H9 (cell line): ENCODE measurements around the gene NSG1. TPM values are rescaled to one million over a fixed set of nuclear protein-coding genes. Genes with fewer than 3 reads are reported as not detected.

ENCODE experiments used
- DNase-seq: peaks from one replicate; pipeline ENCODE4 v3.0.0-alpha.2; 2017
- H2AFZ ChIP-seq: one replicate; pipeline ENCODE4 v1.6.1; 2013; ENCODE audit warnings: mild to moderate bottlenecking, low read length, control low read depth, moderate library complexity
- H2AK5ac ChIP-seq: 2 replicates; pipeline ENCODE4 v1.6.1; 2013; ENCODE audit warnings: low read length, control low read depth, mixed read lengths; ENCODE audit not compliant: insufficient read length
- H2BK120ac ChIP-seq: one replicate; pipeline ENCODE4 v1.6.1; 2013; ENCODE audit warnings: low read depth, mild to moderate bottlenecking, low read length, control low read depth, inconsistent platforms; ENCODE audit not compliant: poor library complexity, severe bottlenecking
- H2BK12ac ChIP-seq: 2 replicates; pipeline ENCODE4 v1.6.1; 2013; ENCODE audit warnings: low read length, control low read depth, mixed read lengths, low read depth; ENCODE audit not compliant: insufficient read length
- H2BK15ac ChIP-seq: 2 replicates; pipeline ENCODE4 v1.6.1; 2013; ENCODE audit warnings: low read depth, low read length, control low read depth
- H2BK20ac ChIP-seq: one replicate; pipeline ENCODE4 v1.6.1; 2013; ENCODE audit warnings: low read depth, mild to moderate bottlenecking, low read length, control low read depth, inconsistent platforms; ENCODE audit not compliant: poor library complexity, severe bottlenecking
- H2BK5ac ChIP-seq: 2 replicates; pipeline ENCODE4 v1.6.1; 2013; ENCODE audit warnings: low read length, control low read depth, mixed read lengths; ENCODE audit not compliant: insufficient read length
- H3K14ac ChIP-seq: 2 replicates; pipeline ENCODE4 v1.6.1; 2013; ENCODE audit warnings: low read length, control low read depth; ENCODE audit not compliant: insufficient read depth
- H3K18ac ChIP-seq: 2 replicates; pipeline ENCODE4 v1.6.1; 2013; ENCODE audit warnings: low read depth, mild to moderate bottlenecking, mixed read lengths, low read length, control low read depth; ENCODE audit not compliant: insufficient read length
- H3K23ac ChIP-seq: 2 replicates; pipeline ENCODE4 v1.6.1; 2013; ENCODE audit warnings: low read length, control low read depth, mixed read lengths, low read depth; ENCODE audit not compliant: insufficient read length
- H3K23me2 ChIP-seq: 2 replicates; pipeline ENCODE4 v1.6.1; 2013; ENCODE audit warnings: low read depth, mild to moderate bottlenecking, mixed read lengths, low read length, control low read depth; ENCODE audit not compliant: insufficient read length, poor library complexity, severe bottlenecking
- H3K27ac ChIP-seq: 2 replicates; pipeline ENCODE4 v1.5.1; 2013; ENCODE audit warnings: low read length, control low read depth, mixed read lengths, low read depth; ENCODE audit not compliant: insufficient read length
- H3K27me3 ChIP-seq: 2 replicates; pipeline ENCODE4 v1.6.1; 2013; ENCODE audit warnings: low read length, control low read depth, inconsistent platforms; ENCODE audit not compliant: insufficient read depth
- H3K4ac ChIP-seq: 2 replicates; pipeline ENCODE4 v1.6.1; 2013; ENCODE audit warnings: low read depth, mild to moderate bottlenecking, control low read depth, inconsistent platforms, low read length, moderate library complexity
- H3K4me1 ChIP-seq: 2 replicates; pipeline ENCODE4 v1.6.1; 2013; ENCODE audit warnings: low read length, control low read depth, inconsistent platforms; ENCODE audit not compliant: insufficient read depth
- H3K4me2 ChIP-seq: 2 replicates; pipeline ENCODE4 v1.6.1; 2013; ENCODE audit warnings: low read length, control low read depth, mixed read lengths; ENCODE audit not compliant: insufficient read length, insufficient read depth
- H3K56ac ChIP-seq: 2 replicates; pipeline ENCODE4 v1.6.1; 2013; ENCODE audit warnings: low read depth, mild to moderate bottlenecking, mixed read lengths, low read length, control low read depth; ENCODE audit not compliant: insufficient read length
- H3K79me1 ChIP-seq: 2 replicates; pipeline ENCODE4 v1.6.1; 2013; ENCODE audit warnings: low read depth, mild to moderate bottlenecking, moderate library complexity, low read length, control low read depth, inconsistent platforms; ENCODE audit not compliant: insufficient read depth, poor library complexity, severe bottlenecking
- H3K79me2 ChIP-seq: 2 replicates; pipeline ENCODE4 v1.6.1; 2013; ENCODE audit warnings: low read length, control low read depth, inconsistent platforms; ENCODE audit not compliant: insufficient read depth
- H3K9ac ChIP-seq: 2 replicates; pipeline ENCODE4 v1.6.1; 2013; ENCODE audit warnings: low read length, control low read depth, mixed read lengths; ENCODE audit not compliant: insufficient read length; ENCODE audit errors: extremely low read depth
- H3K9me3 ChIP-seq: one replicate; pipeline ENCODE4 v1.6.1; 2013; ENCODE audit warnings: low read depth, low read length, inconsistent platforms; ENCODE audit not compliant: control insufficient read depth
- H3T11ph ChIP-seq: one replicate; pipeline ENCODE4 v1.6.1; 2013; ENCODE audit warnings: mild to moderate bottlenecking, low read length, control low read depth, inconsistent platforms
- H4K20me1 ChIP-seq: one replicate; pipeline ENCODE4 v1.6.1; 2013; ENCODE audit not compliant: control insufficient read depth, insufficient read length, insufficient read depth
- H4K5ac ChIP-seq: 2 replicates; pipeline ENCODE4 v1.6.1; 2013; ENCODE audit warnings: low read depth, mild to moderate bottlenecking, mixed read lengths, low read length, control low read depth; ENCODE audit not compliant: insufficient read length
- H4K8ac ChIP-seq: replicated peaks from 2 replicates; pipeline ENCODE4 v1.6.1; 2013; ENCODE audit warnings: low read length, control low read depth, mixed read lengths, low read depth; ENCODE audit not compliant: insufficient read length
- H4K91ac ChIP-seq: 2 replicates; pipeline ENCODE4 v1.6.1; 2013; ENCODE audit warnings: low read depth, mild to moderate bottlenecking, moderate library complexity, mixed read lengths, low read length, control low read depth; ENCODE audit not compliant: insufficient read length
- H3K27ac Mint-ChIP-seq, 3 experiments: 2 replicates in 2 of 3; 3 replicates in 1 of 3; pipeline ENCODE4 v1.8.0; 2020 to 2021; ENCODE audit warnings: mixed read lengths in 3 of 3, mild to moderate bottlenecking in 1 of 3, moderate library complexity in 1 of 3
- H3K27me3 Mint-ChIP-seq: 2 replicates; pipeline ENCODE4 v1.8.0; 2021; ENCODE audit warnings: low read depth, mild to moderate bottlenecking, moderate library complexity, mixed read lengths
- H3K36me3 Mint-ChIP-seq, 3 experiments: 2 replicates in 2 of 3; 3 replicates in 1 of 3; pipeline ENCODE4 v1.8.0; 2020 to 2021; ENCODE audit warnings: low read depth in 3 of 3, mixed read lengths in 3 of 3; ENCODE audit not compliant: insufficient read depth in 1 of 3
- H3K4me1 Mint-ChIP-seq, 2 experiments: 2 replicates each; pipeline ENCODE4 v1.8.0; 2020; ENCODE audit warnings: mixed read lengths in 2 of 2
- H3K4me3 Mint-ChIP-seq, 2 experiments: 2 replicates in 1 of 2; 3 replicates in 1 of 2; pipeline ENCODE4 v1.8.0; 2020 to 2021; ENCODE audit warnings: mild to moderate bottlenecking in 2 of 2, mixed read lengths in 2 of 2, moderate library complexity in 1 of 2
- H3K9me3 Mint-ChIP-seq, 2 experiments: 2 replicates in 1 of 2; 3 replicates in 1 of 2; pipeline ENCODE4 v1.8.0; 2020; ENCODE audit warnings: mild to moderate bottlenecking in 2 of 2, mixed read lengths in 2 of 2, moderate library complexity in 1 of 2
- CTCF ChIP-seq: fragments of 200-600 bp; sonication (generic); conservative IDR thresholded peaks from 3 replicates; pipeline ENCODE4 v1.8.0; 2021; ENCODE audit warnings: antibody characterized with exemption, mild to moderate bottlenecking
- whole genome bisulfite sequencing: extraction: QIAGEN DNeasy Blood & Tissue Kit; methylation state at CpG from one replicate; pipeline ENCODE4 v1.1.7; 2013; ENCODE audit warnings: missing lambda C conversion rate, low lambda C conversion rate, mixed read lengths; ENCODE audit not compliant: insufficient read length; ENCODE audit errors: extremely low coverage; 5-methylcytosine and 5-hydroxymethylcytosine counted together
- total RNA-seq: library from RNA; stranded (reverse); gene quantifications from 2 replicates; pipeline ENCODE4 v1.2.1, GENCODE V29; 2021

The NSG1 gene
- total RNA-seq, 1 experiment from 2014 or later: 9.3 TPM

DNA sequence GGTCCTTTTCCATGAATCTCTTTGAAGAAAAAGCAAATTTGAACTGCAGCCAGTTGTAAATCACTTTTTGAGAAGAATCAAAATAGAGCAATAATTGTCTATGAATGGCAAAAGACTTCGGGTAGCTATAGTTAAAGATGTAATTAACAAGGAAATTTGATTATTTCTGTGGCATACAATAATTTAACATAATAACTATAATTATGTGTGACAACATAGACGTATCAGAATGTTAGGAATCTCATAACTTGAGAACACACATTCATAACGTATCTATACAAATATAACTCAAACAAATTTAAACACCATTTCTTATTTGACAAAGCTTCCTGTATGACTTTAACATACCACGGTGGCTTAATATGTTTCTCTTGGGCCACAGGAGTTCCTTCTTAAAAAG, 36.0 kb upstream of the NSG1 start:
- Histone ChIP-seq H3K9ac (no peak overlapping the region), H3K79me2 (no peaks in the 10 kb centered on the region), H3K56ac (no peak overlapping the region), H3K18ac (no peak overlapping the region), H3K23me2 (no peaks in the 10 kb centered on the region), H3K9me3 (no peaks in the 10 kb centered on the region), H2BK15ac (no peak overlapping the region), H3K4me1 (no peaks in the 10 kb centered on the region), H3K79me1 (no peaks in the 10 kb centered on the region), H3K27ac (no peak overlapping the region), H2BK12ac (no peak overlapping the region), H2BK5ac (no peak overlapping the region), H4K20me1 (no peaks in the 10 kb centered on the region), H3K23ac (no peak overlapping the region), H3T11ph (no peak overlapping the region), H4K8ac (no peak overlapping the region), H3K27me3 (no peaks in the 10 kb centered on the region), H3K4ac (no peak overlapping the region), H4K5ac (no peak overlapping the region), H2AK5ac (no peak overlapping the region), H2BK20ac (no peak overlapping the region), H2BK120ac (no peak overlapping the region), H3K14ac (no peak overlapping the region), H2AFZ (no peak overlapping the region), H3K4me2 (no peak overlapping the region), H4K91ac (no peak overlapping the region)
- TF ChIP-seq CTCF: no peak
- H3K27me3 Mint-ChIP-seq: peaks cover 29% of the 10 kb centered on the region
- 100% methylated on average over 2 of the region's 4 CpGs for WGBS
- H3K9me3 Mint-ChIP-seq: peaks cover 3 to 8% of the 10 kb centered on the region in 2 experiments
- H3K36me3 Mint-ChIP-seq: no peaks in the 10 kb centered on the region
- peaks cover 0 to 14% of the 10 kb centered on the region in 2 experiments; a peak in 2 of 4 replicates for H3K4me1 Mint-ChIP-seq
- no peak overlapping the region for H3K27ac Mint-ChIP-seq
- H3K4me3 Mint-ChIP-seq: no peak overlapping the region
- DNase-seq: no peak
